Measurements from ENCODE around the gene ZNF646. TPM values are rescaled to one million over a fixed set of nuclear protein-coding genes. Genes with fewer than 3 reads are reported as not detected.

Gene ZNF646
- total RNA-seq, 4 donors from 2014 or later, result 3.3 to 17.3 (median 15.1) TPM

DNA sequence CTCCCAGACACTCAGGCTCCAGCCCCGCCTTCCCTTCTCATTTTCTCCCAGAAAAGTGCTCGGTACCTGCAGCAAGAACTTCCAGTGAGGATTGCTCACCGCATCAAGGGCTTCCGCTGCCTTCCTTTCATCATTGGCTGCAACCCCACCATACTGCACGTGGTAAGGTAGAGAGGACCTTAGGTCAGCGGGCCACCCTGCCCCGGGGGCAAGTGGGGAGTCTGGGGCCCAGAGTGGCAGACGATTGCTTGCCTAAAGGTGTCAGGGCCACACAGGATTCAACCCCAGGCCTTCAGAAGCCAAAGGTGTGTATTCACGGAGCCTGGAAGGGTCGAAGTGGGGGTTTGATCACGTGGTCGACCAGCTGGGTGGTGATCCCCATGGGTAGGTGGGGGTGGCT, 35.4 kb downstream of the ZNF646 start:
- Histone ChIP-seq H3K9me3 (no peaks in the 10 kb centered on the region), H3K27me3 (no peaks in the 10 kb centered on the region), H3K27ac (no peak overlapping the region), H3K36me3 (no peaks in the 10 kb centered on the region), H3K4me1 (peaks cover 0 to 6% of the 10 kb centered on the region in 2 donors), H3K4me3 (no peak overlapping the region)
- no peak for DNase-seq
- intact Hi-C loops (cut with DNase I; ENCODE audit: low total_unique reads), result no loop called here
- TF ChIP-seq POLR2A (IDR thresholded peaks at IDR 0.05), result no peak
- TF ChIP-seq CTCF (IDR thresholded peaks at IDR 0.05), result no peak

DNA sequence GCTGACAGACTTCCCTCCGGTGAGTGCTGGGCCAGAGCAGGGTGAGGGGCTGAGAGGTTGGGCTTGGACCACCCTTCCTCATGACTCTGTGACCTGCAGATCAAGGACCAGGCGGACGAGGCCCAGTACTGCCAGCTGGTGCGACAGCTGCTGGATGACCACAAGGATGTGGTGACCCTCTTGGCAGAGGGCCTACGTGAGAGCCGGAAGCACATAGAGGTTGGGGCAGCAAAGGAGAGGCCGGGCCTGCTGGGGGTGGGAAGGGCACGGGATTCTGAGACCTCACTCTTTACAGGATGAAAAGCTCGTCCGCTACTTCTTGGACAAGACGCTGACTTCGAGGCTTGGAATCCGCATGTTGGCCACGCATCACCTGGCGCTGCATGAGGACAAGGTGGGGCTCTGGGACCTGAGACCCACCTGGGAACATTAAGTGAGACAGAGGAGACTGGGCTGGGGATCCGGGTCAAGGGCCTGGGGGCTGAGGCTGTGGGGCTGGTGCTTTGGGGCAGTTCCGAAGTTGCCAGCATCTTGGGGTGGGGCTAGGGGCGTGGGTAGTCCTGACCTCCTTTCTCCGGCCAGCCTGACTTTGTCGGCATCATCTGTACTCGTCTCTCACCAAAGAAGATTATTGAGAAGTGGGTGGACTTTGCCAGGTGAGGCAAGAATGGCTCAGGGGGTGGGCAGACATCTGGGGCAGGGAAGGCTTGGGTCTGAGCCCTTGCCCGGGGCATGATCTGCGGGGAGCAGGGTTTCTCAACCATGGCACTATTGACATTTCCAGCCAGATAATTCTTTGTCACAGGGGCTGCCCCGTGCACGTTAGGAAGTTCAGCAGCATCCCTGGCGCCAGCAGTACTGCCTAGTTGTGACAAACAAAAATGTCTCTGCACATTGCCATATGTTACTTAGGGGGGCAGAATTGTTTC, 36.1 kb downstream of the ZNF646 start:
- H3K27ac ChIP-seq, result no peak overlapping the region
- TF ChIP-seq POLR2A (IDR thresholded peaks at IDR 0.05) (no peak), CTCF (IDR thresholded peaks at IDR 0.05) (no peak)

GRCh38 chr16:31111881-31112466, 37.8 kb downstream of the ZNF646 start:
- DNase-seq, result no peak
- Histone ChIP-seq H3K4me1 (peaks cover 0 to 10% of the 10 kb centered on the region in 2 donors), H3K27me3 (no peaks in the 10 kb centered on the region), H3K9me3 (no peaks in the 10 kb centered on the region), H3K4me3 (no peak overlapping the region), H3K36me3 (no peaks in the 10 kb centered on the region), H3K27ac (no peak overlapping the region)
- intact Hi-C loops (cut with DNase I; ENCODE audit: low total_unique reads), result no loop called here
- no peak for TF ChIP-seq CTCF (IDR thresholded peaks at IDR 0.05)
- TF ChIP-seq POLR2A (IDR thresholded peaks at IDR 0.05), result no peak

More for the DNA sequence above, 36.1 kb downstream of the ZNF646 start:
- H3K27me3 ChIP-seq, result no peaks in the 10 kb centered on the region
- peaks cover 0 to 6% of the 10 kb centered on the region in 2 donors for H3K4me1 ChIP-seq
- no peaks in the 10 kb centered on the region for H3K36me3 ChIP-seq
- no peaks in the 10 kb centered on the region for H3K9me3 ChIP-seq
- H3K4me3 ChIP-seq, result no peak overlapping the region
- intact Hi-C loops (cut with DNase I; ENCODE audit: low total_unique reads), result no loop called here
- DNase-seq, result no peak

GRCh38 chr16:31112711-31113110, 38.5 kb downstream of the ZNF646 start:
- Histone ChIP-seq H3K4me1 (peaks cover 0 to 10% of the 10 kb centered on the region in 2 donors), H3K36me3 (no peaks in the 10 kb centered on the region), H3K27me3 (no peaks in the 10 kb centered on the region), H3K27ac (no peak overlapping the region), H3K9me3 (no peaks in the 10 kb centered on the region), H3K4me3 (no peak overlapping the region)
- intact Hi-C loops (cut with DNase I; ENCODE audit: low total_unique reads), result no loop called here
- no peak for DNase-seq
- no peak for TF ChIP-seq POLR2A (IDR thresholded peaks at IDR 0.05)
- TF ChIP-seq CTCF (IDR thresholded peaks at IDR 0.05), result no peak
